Measurements from ENCODE around the gene ABHD2.
"Not testable (repeated sequence)": the region's sequence is repeated elsewhere in the genome, so short reads cannot be mapped to it uniquely, and the experiment has no call there.

ABHD2 gene

DNA sequence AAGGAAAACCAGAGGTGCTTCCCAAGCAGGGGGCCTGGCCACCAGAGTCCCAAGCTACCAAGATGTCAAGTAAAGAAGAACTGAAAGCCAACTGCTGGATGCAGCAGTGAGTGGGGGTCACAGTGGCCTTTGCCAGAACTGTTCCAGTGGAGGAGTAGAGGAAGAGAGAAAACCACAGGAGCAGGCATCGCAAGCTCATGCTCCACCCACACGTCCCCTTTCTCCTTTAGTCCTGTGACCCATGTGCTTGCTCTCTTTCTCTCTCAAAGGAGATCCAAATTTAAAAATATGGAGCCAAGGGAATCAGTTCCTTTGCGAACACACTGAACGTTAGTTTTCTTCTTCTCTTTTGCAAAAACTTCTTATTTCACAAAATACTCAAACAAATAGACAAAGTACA lies 12.4 kb upstream of the ABHD2 start:
- DNase-seq: no peak

DNA sequence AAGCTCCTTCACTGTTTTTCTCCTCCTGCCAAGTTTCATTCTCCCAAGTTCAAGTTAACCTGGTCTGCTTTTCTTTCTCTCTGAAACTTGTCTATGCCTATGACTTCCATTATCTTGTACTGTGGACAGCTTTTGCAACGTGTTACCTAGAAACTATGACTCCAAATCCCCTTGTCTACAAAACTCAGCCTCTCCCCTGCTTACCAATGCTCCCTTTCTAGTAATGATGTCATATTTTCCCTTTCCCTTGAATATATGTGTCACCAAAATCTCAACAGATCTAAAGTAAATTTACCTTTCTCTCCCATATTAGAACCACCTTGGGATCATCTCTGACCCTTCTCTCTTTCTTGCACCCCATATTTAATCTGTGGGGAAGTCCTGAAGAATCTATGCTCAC lies 10.5 kb upstream of the ABHD2 start:
- DNase-seq: no peak

DNA sequence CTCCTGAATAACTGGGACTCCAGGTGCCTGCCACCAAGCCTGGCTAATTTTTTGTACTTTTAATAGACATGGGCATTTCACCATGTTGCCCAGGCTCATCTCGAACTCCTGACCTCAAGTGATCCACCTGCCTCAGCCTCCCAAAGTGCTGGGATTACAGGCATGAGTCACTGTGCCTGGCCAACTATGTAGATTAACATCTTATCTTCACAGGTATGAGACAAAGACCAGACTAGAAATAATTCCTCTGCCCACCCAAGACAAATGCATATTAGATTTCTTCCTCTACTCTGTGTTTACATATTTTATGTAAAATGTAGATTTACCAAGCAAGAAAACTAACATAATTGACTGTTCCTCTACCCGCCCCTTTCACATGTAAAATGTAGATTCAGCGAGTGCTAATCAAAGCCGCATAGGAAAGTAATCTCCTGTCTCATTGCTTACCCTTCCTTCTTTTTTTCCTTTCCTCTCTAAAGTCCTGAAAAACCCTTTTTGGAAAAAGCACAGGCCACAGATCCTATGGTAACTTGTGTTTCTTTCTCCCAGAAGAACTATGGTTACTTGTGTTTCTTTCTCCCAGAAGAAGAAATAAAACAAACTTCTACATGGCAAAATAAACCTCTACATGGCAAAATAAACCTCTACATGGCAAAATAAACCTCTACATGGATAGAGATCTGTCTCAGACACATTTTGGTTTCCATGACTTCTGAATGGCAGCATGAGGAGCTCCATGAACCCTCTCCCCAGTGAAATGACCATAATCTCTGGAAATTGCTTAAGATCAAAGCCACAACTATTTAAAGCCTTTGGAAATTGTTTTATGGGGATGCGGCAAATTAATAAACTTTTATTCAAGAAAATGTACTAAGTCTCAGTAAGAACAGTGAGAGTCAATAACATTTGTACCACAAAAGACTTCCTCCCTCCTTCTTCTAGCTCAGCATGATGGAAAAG lies 9.1 kb upstream of the ABHD2 start:
- DNase-seq: no peak

DNA sequence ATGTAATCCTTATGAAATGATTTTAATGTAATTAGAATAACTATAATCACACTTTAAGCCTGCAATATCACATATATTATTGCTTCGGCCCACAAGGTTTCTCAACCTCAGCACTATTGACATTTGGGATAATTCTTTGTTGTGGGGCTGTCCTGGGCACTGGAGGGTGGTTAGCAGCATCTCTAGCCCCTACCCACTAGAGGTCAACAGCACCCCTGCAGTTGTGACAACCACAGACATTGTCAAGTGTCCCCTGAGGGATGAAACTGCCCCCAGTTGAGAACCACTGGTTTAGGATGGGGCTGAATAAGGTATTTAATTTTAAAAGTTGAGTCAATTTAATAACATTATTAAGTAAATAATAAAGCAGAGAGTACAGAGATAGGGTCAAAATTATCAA lies 6.4 kb upstream of the ABHD2 start:
- no peak for DNase-seq

DNA sequence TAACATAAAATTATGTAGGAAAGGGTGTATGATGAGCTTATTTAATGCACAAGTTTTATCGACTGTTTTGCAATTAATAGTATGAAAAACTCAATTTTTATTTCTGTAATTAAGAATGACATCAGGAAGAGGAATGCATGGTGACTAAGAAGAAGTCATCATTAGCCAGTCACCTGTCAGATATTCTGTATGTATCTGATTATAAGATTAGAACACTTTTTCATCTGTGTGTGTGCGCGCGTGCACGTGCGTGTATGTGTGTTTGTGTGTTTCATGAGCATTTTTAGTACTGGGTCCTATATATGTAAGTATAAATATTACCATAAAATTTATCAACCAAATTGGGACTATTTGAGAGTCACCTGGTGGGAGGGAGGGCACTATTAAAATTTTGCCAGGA lies 5.0 kb upstream of the ABHD2 start:
- no peak for DNase-seq

DNA sequence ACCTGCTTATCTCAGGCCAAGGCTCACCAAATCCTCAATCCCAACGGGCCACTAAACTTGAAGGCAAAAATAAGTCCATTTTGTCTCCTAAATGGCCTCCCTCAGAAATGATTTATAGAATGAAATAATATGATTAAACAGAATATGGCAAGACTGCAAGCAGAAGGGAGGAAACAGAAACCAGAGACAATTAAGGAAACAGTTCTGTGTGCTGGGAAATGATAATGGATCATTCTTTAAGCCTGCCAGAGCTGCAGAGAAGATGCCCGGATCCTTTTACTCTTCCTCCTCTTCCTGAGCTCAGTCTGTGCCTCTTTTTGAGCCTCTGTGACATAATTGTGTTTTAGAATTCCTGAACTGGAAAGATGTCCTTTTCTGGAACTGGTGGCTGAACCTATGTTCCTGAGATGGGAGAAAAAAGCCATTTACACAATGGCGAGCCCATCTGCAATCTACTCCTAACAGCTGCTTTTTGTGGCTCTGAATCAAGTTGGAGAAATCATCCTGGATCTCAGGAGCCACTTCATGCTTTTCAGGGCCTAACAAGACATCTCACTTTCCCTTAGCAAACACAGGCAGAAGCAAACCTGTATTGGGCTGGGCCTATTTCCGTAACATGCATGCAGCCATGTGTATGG lies 2.8 kb upstream of the ABHD2 start:
- no peak for DNase-seq

DNA sequence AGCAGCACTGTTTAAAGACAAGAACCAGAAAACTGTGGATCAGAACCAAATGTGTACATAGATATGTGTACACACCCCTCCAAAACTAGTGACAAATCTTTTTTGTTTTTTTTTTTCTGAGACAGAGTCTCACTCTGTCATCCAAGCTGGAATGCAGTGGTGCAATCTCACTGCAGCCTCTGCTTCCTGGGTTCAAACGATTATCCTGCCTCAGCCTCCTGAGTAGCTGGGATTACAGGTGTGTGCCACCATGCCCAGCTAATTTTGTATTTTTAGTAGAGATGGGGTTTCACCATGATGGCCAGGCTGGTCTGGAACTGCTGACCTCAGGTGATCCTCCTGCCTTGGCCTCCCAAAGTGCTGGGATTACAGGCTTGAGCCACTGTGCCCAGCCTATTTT lies 2.3 kb upstream of the ABHD2 start:
- DNase-seq: not testable (repeated sequence)

DNA sequence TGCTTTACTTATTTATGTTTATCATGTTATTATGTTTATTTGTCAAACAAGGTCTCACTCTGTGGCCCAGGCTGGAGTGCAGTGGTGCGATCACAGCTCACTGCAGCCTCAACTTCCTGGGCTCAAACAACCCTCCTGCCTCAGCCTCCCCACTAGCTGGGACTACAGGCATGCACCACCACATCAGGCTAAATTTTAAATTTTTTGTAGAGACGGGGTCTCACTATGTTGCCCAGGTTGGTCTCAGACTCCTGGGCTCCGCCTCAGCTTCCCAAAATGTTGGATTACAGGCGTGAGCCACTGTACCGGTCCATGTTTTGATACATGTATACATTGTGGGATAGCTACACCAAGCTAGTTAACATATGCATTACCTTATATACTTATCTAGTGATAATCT lies 1.9 kb upstream of the ABHD2 start:
- DNase-seq: not testable (repeated sequence)

DNA sequence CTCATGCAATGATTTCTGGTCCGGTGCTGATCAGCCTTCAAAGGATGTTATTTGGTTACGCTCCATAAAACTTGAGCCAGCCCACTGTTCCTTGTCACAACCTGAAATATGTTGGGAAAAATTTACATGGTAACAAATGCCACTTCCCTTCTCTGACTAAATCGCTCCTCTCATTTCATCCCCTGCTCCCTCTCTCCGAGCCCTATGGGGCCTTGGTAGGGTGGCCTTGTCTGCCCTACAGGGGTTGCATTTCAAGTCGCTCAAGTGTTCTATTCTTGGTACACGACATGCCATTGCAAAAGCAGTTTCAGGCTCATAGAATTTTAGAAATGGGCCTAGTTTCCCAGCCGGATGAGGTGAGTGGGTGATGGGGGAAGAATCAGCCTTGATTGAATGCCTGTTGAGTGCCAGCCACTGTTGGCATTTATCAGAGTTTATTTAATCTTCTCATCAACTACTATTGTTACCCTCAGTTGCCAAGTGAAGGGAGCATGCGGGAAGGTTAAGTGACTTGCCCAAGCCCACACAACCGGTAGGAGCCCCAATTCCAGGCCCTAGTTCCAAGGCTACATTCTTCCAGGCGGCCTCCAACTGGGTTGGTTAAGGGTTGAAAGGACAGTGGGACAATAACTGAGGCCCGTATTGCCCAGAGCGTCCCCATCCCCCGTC lies 961 bp upstream of the ABHD2 start:
- no peak for DNase-seq

DNA sequence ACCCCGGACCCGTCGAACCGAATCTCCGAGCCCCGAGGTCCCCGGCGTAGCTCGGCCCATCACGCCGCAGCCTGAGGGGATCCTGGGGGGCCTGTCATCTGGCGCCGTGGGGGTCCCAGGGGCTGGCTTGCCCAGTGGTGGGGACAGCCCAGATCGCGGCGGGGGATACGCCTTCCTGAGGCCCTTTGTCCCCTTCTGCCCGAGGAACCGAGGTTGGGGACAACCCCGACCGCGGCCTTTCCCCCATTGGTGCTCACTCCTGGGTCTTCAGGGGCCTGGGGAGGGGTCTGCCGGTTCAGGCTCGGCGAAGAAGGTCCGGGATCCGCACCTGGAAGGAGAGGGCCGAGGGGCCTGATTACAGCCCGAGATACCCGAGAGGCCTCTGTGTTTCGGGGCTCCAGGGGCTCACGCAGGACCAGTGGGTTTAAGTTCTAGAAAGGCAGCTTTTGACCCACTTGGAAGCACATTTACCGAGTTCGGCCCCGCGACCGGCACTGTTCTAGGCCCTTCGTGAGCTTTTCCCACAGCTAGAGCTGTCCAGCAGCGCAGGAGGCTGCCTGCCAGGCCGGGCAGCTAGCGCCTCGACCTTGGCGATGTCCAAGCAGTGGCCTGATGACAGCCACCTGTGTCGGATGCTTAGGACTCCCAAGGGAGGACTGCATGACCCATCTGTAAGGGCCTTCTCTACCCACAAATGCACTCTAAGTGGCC lies 504 bp downstream of the ABHD2 start:
- DNase-seq: peak; percentile 62

DNA sequence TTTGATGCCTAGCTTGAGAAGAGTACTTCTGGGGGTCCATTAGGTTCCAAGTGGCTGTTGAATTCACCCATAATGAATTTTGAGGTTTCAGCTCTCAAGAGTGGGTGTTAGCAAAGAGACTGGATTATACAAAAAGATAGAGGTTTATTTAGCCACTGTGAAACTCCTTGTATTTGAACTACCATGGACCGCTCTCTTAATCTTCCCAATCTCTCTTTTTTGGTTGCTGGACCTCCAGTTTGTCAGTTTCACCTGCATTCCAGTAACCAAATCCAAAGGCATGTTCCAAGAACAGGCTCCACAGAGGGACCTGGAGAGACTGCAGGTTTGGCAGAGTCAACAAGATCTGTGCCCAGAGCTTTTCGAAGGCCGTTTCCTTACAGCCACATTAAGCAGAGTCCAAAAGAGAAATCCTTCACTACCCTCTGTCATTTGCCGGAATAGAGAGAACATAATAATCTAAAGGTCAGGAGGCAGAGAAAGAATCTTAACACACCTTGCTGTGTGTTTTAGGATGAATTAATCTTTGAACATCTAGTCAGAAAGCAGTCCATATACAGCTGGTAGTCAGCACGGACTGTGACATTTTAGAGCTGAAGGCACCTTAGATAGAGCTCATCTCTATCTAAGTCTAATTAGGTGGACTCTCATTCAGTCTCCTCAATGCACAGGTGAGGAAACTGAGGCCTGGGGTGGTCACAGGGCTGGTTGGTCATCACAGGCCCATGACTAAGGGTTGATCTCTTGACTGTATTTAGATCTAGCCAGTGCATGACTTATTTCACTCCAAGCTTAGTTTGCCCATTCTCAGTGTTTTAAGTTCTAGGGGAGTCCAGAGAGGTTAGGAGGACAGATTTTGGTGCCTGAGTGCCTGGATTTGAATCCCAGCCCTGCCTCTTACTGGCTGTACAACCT lies 1.3 kb downstream of the ABHD2 start:
- no peak for DNase-seq

DNA sequence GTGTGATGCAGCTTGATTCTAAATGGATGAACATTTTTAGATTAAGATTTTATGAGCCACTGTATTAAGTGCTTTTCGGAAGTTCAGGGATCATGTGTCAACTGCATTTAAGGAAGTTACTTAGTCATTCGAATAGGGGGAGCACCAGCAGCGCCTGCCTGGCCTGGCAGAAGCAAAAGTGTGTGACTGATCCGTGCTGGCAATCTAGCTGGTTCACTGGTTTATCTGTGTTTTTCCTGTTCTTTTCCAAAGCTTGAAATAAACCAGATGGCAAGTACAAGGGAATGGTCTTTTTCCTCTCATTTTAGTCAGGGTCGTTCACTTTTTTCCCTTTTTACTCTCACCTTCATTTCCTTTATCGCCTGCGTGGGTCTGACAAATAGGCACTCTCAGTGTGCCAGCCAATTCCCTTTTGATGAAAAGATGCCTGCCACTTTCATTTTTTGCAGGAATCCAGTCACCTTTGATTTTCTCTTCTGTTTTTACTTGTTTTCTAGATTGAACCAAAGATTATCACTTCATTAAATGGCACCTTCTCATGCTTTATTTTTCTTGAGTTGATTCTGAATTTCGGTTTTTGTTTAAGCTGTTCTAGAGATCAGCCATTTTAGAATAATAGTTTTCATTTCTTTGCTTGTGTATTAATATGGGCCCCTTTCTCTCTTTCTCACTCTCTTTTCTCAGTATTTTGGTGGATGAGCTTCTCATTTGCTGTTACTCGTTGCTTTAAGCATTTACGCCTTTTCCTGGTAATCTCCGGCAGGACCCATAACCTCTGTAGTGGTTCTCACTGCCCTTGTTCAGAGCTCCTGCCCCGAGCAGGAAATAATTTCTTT lies 2.8 kb downstream of the ABHD2 start:
- DNase-seq: no peak

DNA sequence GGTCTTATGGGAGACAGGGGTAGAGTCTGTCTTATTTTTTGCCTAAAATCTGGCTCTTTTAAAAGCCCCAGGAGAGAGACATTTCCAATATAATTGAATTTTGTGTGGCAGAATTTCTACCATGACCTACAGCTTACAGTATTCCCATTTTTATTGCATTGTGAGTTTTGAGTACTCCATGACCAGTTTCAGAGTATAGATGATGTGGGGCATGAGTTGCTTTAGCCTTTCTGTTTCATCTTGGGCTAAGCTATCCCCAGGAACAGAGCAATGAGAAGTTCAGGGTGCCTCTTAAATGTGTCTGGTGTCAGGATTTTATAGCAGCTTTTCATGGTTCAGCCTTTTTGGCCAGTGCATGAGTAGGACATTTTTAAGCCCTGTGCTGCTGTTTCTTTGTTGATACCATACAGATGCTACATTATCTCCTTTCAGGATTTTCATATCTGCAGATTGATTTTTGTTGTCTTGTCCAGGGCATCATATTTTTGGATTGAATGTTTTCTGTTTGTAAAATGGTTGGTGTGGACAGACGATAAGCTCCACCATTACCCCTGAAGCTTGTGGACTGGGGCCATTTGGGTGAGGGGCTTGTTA lies 3.5 kb downstream of the ABHD2 start:
- no peak for DNase-seq

DNA sequence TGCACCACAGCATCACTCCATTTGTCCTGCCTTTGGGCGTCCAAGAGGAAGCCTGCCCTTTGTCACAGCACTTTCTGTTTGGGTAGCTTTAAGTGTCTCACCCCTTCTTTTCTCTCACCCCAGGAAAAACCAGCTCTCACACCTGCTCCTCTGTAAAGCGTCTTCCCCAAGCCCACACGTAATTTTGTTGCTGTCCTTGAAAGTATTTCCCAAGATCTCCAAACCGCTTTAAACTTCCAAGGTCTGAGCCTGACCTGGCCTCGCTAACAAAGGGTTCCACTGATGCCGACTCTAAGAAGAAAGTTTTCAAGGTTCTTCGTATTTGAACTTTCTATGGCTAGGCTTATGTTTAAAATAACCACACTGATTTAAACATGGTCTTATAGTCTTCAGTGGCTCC lies 5.3 kb downstream of the ABHD2 start:
- no peak for DNase-seq

DNA sequence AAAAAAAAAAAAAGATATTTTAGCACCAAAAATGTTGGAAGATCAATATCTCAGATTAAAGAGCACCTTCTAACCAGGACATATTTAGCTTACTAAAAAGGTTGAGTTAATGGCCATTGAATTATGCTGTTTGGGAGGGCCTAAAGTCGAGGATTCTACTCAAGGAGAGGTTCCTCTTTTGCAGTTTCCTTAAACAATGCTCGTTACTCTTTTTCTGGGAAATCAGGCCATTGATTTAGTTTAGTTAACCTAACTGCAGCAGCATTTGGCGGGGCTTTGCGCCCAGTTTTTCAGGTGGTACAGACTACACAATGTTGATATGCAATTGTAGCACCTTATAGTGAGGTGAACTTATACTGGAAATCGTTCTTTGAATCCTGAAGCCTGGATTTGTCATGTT lies 6.8 kb downstream of the ABHD2 start:
- DNase-seq: no peak

DNA sequence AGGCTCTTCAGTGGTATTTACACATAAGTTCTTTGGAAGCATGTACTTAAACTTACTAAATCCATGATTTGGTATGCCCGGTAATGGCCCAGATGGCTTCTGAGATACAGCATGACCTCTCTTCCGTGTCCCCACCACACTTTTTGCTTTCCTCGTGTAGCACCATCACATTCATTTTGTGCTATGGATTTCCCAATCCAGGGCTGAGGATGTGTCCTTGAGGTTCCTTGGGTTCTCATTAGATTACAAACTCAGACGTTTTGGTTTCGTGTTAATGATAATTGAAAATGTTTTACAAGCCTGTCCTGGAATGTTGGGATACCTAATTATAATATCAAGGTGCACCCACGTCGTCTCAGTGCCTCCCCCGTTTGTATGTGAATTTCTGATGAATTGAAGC lies 7.3 kb downstream of the ABHD2 start:
- no peak for DNase-seq

DNA sequence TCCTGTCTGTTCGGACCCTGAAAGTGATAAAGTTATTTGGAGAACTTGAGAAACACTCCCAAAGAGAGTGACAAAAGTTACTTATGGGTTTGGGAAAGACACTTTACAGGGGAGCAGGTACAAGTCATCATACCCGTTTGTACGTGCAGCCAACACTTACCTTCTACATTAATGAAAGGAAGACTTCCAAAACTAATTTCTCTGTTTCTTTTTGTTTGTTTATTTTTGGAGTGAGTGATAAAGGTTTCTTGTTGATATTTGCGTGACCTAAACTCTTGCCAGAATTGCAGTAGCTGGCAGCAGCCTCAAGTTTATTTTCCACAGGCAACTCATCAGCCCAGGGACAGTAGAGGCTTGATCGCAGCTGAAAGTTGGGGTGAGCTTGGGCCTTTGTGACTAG lies 8.4 kb downstream of the ABHD2 start:
- no peak for DNase-seq

DNA sequence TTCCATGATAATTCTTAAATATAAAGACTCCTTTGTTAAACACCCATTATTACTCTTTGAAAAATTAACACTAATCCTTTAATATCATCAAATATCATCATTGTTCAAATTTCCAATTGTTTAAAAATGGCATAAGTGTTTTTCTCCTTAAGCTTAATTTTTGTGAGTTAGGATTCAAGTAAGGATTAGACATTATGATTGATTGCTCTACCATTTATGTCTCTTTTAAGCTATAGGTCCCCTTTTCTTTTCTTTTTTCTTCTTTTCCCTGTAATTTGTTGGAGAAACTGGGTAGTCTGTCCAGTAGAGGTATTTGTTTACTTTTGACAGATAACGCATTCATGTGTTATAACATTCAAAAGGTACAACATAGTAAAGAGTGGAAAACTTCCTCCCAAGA lies 9.1 kb downstream of the ABHD2 start:
- DNase-seq: no peak

DNA sequence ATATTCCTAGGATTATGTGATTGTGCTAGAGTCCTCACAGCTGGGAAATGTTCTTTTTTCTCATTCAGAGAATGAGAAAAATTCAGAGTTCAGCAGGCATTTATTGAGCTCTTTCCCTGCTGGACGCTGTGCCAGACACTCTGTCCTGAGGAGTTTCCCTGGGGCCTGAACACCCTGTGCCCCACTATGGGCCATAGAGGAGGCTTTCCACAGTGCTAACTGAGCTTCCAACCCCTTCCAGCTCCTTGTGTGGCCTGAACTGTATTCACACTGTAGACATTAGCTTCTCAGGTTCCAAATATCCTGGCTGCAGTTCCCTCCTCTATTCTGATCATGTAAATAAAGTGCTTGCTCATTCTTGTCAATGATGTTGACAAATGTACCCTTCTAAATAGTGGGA lies 10.0 kb downstream of the ABHD2 start:
- no peak for DNase-seq

DNA sequence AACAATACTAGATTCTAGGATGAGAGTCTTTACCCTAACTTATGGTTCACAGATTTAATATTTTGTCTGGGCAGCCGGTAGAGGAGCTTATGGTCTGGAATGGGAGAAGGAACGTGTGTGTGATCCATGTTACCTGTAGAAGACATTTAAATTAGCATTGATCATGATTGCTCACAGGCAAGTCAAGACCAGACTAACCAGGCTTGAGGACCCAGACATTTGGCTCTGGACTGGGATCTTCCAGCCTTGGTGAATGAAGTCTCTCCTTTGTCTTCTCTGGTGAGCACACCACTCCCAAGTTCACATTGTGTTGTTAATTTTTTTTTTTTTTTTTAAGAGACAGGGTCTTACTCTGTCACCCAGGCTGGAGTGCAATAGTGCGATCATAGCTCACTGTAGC lies 11.7 kb downstream of the ABHD2 start:
- no peak for DNase-seq
